Psoas muscle (tissue), 8 donors: ENCODE results near the gene GANC. TPM values are rescaled to one million over a fixed set of nuclear protein-coding genes. Genes with fewer than 3 reads are reported as not detected.

Experiments used
- ATAC-seq, 4 donors: fragments of 200-7000 bp; cut with Tn5 transposase; one replicate each; pipeline ENCODE4 v1.9.1; 2020; ENCODE audit warnings: moderate library complexity in 3 of 4, mild to moderate bottlenecking in 2 of 4
- DNase-seq, 2 donors: peaks; one replicate each; pipeline ENCODE4 v3.0.0-alpha.2; 2020
- H3K27ac ChIP-seq: fragments of 200-600 bp; one replicate; pipeline ENCODE4 v1.8.0; 2022
- H3K27me3 ChIP-seq, 3 donors: fragments of 200-600 bp in 1 of 3; one replicate each; pipeline versions ENCODE4 v1.6.1 to v1.8.0; 2013 to 2022; ENCODE audit warnings: low read length in 2 of 3, mild to moderate bottlenecking in 2 of 3, moderate library complexity in 1 of 3; ENCODE audit not compliant: insufficient read depth in 3 of 3
- H3K36me3 ChIP-seq, 2 donors: fragments of 200-600 bp in 1 of 2; one replicate each; pipeline versions ENCODE4 v1.6.1 to v1.8.0; 2013 to 2022; ENCODE audit warnings: low read depth in 1 of 2, mild to moderate bottlenecking in 1 of 2, moderate library complexity in 1 of 2; ENCODE audit not compliant: insufficient read depth in 1 of 2
- H3K4me1 ChIP-seq: fragments of 200-600 bp; one replicate; pipeline ENCODE4 v1.8.0; 2022
- H3K4me3 ChIP-seq: fragments of 200-600 bp; one replicate; pipeline ENCODE4 v1.8.0; 2022; ENCODE audit warnings: mild to moderate bottlenecking
- H3K9me3 ChIP-seq: fragments of 200-600 bp; one replicate; pipeline ENCODE4 v1.8.0; 2022
- WGBS, 3 donors: extraction: QIAGEN DNeasy Blood & Tissue Kit; methylation state at CpG; one replicate each; pipeline versions ENCODE4 v1.1.6 to v1.1.7; 2013; 5-methylcytosine and 5-hydroxymethylcytosine counted together
- intact Hi-C, 2 donors: fragments of 100-400 bp; cut with DNase I; formaldehyde crosslinking; loops; one replicate each; pipeline versions ENCODE4 v1.11.0 to v1.14.2; 2022
- polyA plus RNA-seq, 3 donors: library from polyadenylated mRNA; stranded (reverse); fragments of 200-250 nt; gene quantifications; one replicate each; pipeline ENCODE4 v1.2.3, GENCODE V29; 2013
- total RNA-seq, 4 donors: library from RNA; stranded (reverse); fragmentation: NEBNext Ultra II Directional in 2 of 4; extraction: Animal tissue kit (Norgen Biotek cat#: 25700) in 2 of 4; gene quantifications; one replicate each; pipeline versions ENCODE4 v1.2.1 to v1.2.4, GENCODE V29; 2021 to 2023
- TF ChIP-seq, protein P1 (sequence below): fragments of 200-600 bp; IDR thresholded peaks from one replicate; pipeline ENCODE4 v1.8.0; 2022; ENCODE audit warnings: antibody characterized with exemption
- donor health status: healthy with polysubstance abuse.
- donor health status: DM: no; HTN: no; CAD: no; lungs with moderate emphysema.
- donor health status: Bipolar disorder and iron deficiency.
- donor health status: healthy.
- donor health status: DM: yes; HTN: yes; CAD: no.
- donor health status: DM: no; HTN: no; CAD: no.
- donor health status: DM: no; HTN: no; CAD: no.
- donor health status: DM: yes; HTN: yes; CAD: no.

The GANC gene
- total and polyA plus RNA-seq, 7 donors, result 4.9 to 37.7 (median 20.3) TPM

DNA sequence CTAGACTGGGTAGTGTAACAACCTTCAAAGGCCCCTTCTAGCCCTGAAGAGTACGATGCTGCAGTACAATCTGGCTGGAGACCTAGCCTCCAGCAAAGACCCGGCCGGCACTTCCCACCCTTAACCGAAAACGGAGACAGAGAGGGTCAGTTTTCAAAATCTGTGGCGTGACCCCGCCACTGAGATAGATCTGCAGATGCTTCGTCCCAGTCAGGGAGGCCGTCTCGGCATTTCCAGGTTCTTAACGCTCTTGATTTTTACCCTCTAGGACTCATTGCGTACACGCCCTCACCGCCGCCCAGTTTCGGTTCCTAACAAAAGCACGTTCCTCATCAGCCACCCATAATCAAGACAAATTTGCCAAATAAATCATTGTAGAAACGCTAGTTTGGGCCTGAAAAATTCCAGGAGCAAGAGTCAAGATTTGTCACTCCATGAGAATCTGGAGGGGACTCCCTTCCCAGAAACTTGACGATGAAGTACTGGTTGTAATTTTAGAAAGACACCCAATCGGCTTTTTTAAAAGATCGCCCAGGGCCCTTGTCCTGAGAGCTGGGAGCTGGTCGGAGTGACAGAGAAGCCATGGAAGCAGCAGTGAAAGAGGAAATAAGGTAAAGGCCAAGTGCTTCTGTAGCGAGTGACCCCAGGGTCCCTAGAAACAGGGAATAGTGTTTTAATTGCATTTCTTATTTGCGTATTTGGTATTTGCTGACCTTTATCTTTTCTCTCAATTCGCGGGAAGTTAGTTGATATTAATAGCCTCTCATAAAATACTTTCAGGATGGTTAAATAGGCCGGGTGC, 1.1 kb downstream of the GANC start:
- Histone ChIP-seq H3K4me3 (peak overlapping the region; percentile 73), H3K27ac (peak overlapping the region; percentile 97), H3K36me3 (peaks cover 0 to 40% of the 10 kb centered on the region in 2 donors), H3K27me3 (no peaks in the 10 kb centered on the region), H3K4me1 (peaks cover 37% of the 10 kb centered on the region), H3K9me3 (no peaks in the 10 kb centered on the region)
- peak; percentile 57 to 79 for DNase-seq
- TF ChIP-seq, protein P1, sequence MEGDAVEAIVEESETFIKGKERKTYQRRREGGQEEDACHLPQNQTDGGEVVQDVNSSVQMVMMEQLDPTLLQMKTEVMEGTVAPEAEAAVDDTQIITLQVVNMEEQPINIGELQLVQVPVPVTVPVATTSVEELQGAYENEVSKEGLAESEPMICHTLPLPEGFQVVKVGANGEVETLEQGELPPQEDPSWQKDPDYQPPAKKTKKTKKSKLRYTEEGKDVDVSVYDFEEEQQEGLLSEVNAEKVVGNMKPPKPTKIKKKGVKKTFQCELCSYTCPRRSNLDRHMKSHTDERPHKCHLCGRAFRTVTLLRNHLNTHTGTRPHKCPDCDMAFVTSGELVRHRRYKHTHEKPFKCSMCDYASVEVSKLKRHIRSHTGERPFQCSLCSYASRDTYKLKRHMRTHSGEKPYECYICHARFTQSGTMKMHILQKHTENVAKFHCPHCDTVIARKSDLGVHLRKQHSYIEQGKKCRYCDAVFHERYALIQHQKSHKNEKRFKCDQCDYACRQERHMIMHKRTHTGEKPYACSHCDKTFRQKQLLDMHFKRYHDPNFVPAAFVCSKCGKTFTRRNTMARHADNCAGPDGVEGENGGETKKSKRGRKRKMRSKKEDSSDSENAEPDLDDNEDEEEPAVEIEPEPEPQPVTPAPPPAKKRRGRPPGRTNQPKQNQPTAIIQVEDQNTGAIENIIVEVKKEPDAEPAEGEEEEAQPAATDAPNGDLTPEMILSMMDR, result no peak
- 1% methylated on average over 27 of the region's 27 CpGs for WGBS, 3 donors
- intact Hi-C loops, result loop anchor here (1.0 to 10.0 kb wide), 4 partner anchors 111 to 211 kb away; no protein-coding TSS in a partner anchor
- peak; percentile 24 to 61 (median 52) for ATAC-seq

DNA sequence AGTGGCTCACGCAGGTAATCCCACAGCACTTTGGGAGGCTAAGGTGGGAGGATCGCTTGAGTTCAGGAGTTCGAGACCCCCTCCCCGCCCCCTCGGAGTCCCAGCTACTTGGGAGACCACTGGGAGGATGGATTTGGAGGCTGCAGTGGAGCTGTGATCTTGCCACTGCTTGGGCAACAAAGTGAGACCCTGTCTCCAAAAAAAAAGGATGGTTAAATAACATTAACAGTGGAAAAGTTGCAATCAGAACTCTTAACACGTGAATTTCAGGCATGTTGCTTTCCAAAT, 1.6 kb downstream of the GANC start:
- H3K4me1 ChIP-seq, result peaks cover 37% of the 10 kb centered on the region
- WGBS, 3 donors, result 24 to 37% (median 33%) methylated on average over 6 of the region's 6 CpGs
- H3K27me3 ChIP-seq, result no peaks in the 10 kb centered on the region
- DNase-seq (peak in 1 of 2 donors; percentile 46), ATAC-seq (no peak)
- peak overlapping the region; percentile 73 for H3K4me3 ChIP-seq
- TF ChIP-seq, protein P1, result no peak
- no peaks in the 10 kb centered on the region for H3K9me3 ChIP-seq
- intact Hi-C loops, result loop anchor here (5.0 to 10.0 kb wide), 3 partner anchors 113 to 210 kb away; no protein-coding TSS in a partner anchor
- peaks cover 2 to 43% of the 10 kb centered on the region in 2 donors for H3K36me3 ChIP-seq
- H3K27ac ChIP-seq, result peak overlapping the region; percentile 97

DNA sequence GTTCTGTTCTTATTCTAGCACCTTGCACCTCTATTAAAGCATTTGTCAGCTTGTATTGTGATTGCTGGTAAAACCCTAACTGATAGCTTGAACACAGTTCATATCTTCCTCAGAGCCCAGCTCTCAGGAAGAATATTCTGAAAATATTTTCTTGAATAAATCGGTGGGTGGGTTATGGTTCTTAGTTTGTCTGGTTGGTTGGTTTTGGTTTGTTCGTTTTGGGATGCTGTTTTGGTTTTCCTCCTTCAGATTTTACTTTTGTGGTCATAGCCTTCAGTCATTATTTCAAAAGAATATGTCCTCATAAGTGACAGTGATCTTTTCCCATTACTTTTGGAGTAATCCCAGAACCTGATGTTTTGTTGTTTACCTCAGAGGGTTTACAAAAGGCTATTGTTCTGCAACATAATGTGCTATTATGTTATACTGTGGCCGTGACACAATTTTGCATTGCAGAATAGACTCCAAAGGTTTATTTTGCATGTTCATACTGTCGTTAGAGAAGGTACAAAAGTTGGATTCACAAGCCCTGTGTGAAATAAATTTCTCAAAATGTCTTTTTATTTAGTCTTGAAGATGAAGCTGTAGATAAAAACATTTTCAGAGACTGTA, 2.9 kb downstream of the GANC start:
- H3K36me3 ChIP-seq, result peaks cover 3 to 53% of the 10 kb centered on the region in 2 donors
- H3K4me3 ChIP-seq, result peak overlapping the region; percentile 73
- 25 to 34% (median 28%) methylated on average over 4 of the region's 4 CpGs for WGBS, 3 donors
- TF ChIP-seq, protein P1, result no peak
- ATAC-seq (no peak), DNase-seq (no peak)
- peaks cover 27% of the 10 kb centered on the region for H3K4me1 ChIP-seq
- no peaks in the 10 kb centered on the region for H3K9me3 ChIP-seq
- H3K27me3 ChIP-seq, result no peaks in the 10 kb centered on the region
- intact Hi-C loops, result loop anchor here in 1 of 2 donors (10.0 kb wide), 1 partner anchor 209 kb away; no protein-coding TSS in a partner anchor
- peak overlapping the region; percentile 97 for H3K27ac ChIP-seq

DNA sequence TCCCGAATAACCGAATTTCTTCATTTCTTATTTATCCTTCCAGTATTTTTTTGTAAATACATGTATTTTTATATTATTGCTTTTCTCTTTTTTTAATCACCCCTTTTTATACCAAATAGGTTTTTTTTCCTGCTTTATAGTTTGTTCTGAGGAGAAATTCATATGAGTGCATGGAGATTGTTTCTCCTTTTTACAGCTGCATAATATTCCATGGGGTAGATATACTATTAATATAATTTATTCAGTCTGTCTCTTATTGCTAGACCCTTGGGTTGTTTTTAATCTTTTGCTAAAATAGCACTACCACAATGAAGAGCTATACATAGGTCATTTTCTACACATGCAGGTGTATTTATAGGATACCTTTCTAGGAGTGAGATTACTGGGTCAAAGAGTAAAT, 3.8 kb downstream of the GANC start:
- no peak for DNase-seq
- ATAC-seq, result no peak
- no peak overlapping the region for H3K27ac ChIP-seq
- peaks cover 3 to 53% of the 10 kb centered on the region in 2 donors for H3K36me3 ChIP-seq
- intact Hi-C loops, result loop anchor here in 1 of 2 donors (10.0 kb wide), 1 partner anchor 208 kb away; no protein-coding TSS in a partner anchor
- H3K9me3 ChIP-seq, result no peaks in the 10 kb centered on the region
- peaks cover 18% of the 10 kb centered on the region for H3K4me1 ChIP-seq
- TF ChIP-seq, protein P1, result no peak
- no peaks in the 10 kb centered on the region for H3K27me3 ChIP-seq
- WGBS, 3 donors, result 99 to 100% (median 99%) methylated on average over 2 of the region's 2 CpGs
- H3K4me3 ChIP-seq, result no peak overlapping the region
